Keratinocyte (primary cell): Measurements from ENCODE around the gene SOS1. TPM values are rescaled to one million over a fixed set of nuclear protein-coding genes. Genes with fewer than 3 reads are reported as not detected.

ENCODE experiments used
- DNase-seq: peaks from one replicate; pipeline ENCODE4 v3.0.0-alpha.2; 2011; ENCODE audit warnings: low read depth, missing footprints, low spot score
- FAIRE-seq: peaks from 2 replicates; lab custom pipeline; 2011; peaks lifted over from hg19 to GRCh38; lab: Jason Lieb, UNC
- H2AFZ ChIP-seq: 2 replicates; pipeline ENCODE4 v1.6.0; 2012; ENCODE audit warnings: low read length, control low read depth, inconsistent platforms; ENCODE audit not compliant: control insufficient read depth
- H3K27ac ChIP-seq: 2 replicates; pipeline ENCODE4 v1.5.1; 2011; ENCODE audit warnings: low read length; ENCODE audit not compliant: control insufficient read depth, insufficient read depth
- H3K27me3 ChIP-seq: 3 replicates; pipeline ENCODE4 v1.6.0; 2011; ENCODE audit warnings: low read length; ENCODE audit not compliant: control insufficient read depth, insufficient read depth; ENCODE audit errors: extremely low read depth
- H3K36me3 ChIP-seq, 2 experiments: 2 replicates in 1 of 2; 3 replicates in 1 of 2; pipeline ENCODE4 v1.5.1; 2011; ENCODE audit warnings: low read length in 2 of 2, mild to moderate bottlenecking in 1 of 2; ENCODE audit not compliant: control insufficient read depth in 2 of 2, insufficient read depth in 2 of 2; ENCODE audit errors: extremely low read depth in 1 of 2
- H3K4me1 ChIP-seq: 3 replicates; pipeline ENCODE4 v1.5.1; 2011; ENCODE audit warnings: low read length; ENCODE audit not compliant: control insufficient read depth, insufficient read depth; ENCODE audit errors: extremely low read depth
- H3K4me2 ChIP-seq: 3 replicates; pipeline ENCODE4 v1.6.0; 2011; ENCODE audit warnings: low read depth, low read length; ENCODE audit not compliant: control insufficient read depth, insufficient read depth; ENCODE audit errors: extremely low read depth
- H3K4me3 ChIP-seq, 3 experiments: fragments of 200-600 bp in 1 of 3; sonication (generic) in 1 of 3; 2 replicates in 2 of 3; 3 replicates in 1 of 3; pipeline ENCODE4 v1.5.1; 2011 to 2016; ENCODE audit warnings: low read length in 3 of 3, mild to moderate bottlenecking in 3 of 3, control low read depth in 2 of 3, inconsistent platforms in 1 of 3, low read depth in 1 of 3, mixed read lengths in 1 of 3, mixed run types in 1 of 3, moderate library complexity in 1 of 3; ENCODE audit not compliant: control insufficient read depth in 2 of 3, insufficient read depth in 2 of 3; ENCODE audit errors: extremely low read depth in 1 of 3
- H3K79me2 ChIP-seq: 2 replicates; pipeline ENCODE4 v1.6.0; 2012; ENCODE audit warnings: low read length; ENCODE audit not compliant: control insufficient read depth, insufficient read depth
- H3K9ac ChIP-seq: 3 replicates; pipeline ENCODE4 v1.6.0; 2011; ENCODE audit warnings: low read length; ENCODE audit not compliant: control insufficient read depth, insufficient read depth; ENCODE audit errors: extremely low read depth
- H3K9me1 ChIP-seq: 3 replicates; pipeline ENCODE4 v1.6.0; 2011; ENCODE audit warnings: low read length; ENCODE audit not compliant: control insufficient read depth, insufficient read depth; ENCODE audit errors: extremely low read depth
- H3K9me3 ChIP-seq: 2 replicates; pipeline ENCODE4 v1.5.1; 2012; ENCODE audit warnings: low read depth, low read length; ENCODE audit not compliant: control insufficient read depth
- H4K20me1 ChIP-seq: 3 replicates; pipeline ENCODE4 v1.6.0; 2011; ENCODE audit warnings: low read length; ENCODE audit not compliant: control insufficient read depth, insufficient read depth; ENCODE audit errors: extremely low read depth
- EZH2 ChIP-seq: IDR thresholded peaks from one replicate; pipeline ENCODE4 v1.6.1; 2012; ENCODE audit warnings: inconsistent platforms, mild to moderate bottlenecking, low read length, moderate library complexity
- dilution Hi-C: fragments of 300-500 bp; cut with MboI; formaldehyde crosslinking; loops from one replicate; pipeline ENCODE4 v1.7.0; 2020; ENCODE audit warnings: low sequenced_read_pairs; ENCODE audit not compliant: extremely low pct_ligation_motif_present
- polyA plus RNA-seq, 5 experiments: library from polyadenylated mRNA; depleted of rRNA in 3 of 5; stranded (reverse) in 3 of 5; stranded (forward) in 1 of 5; unstranded in 1 of 5; fragments of >200 nt; gene quantifications; 1 replicate in 1 of 5; 2 replicates in 3 of 5; 3 replicates in 1 of 5; pipeline versions ENCODE4 v1.2.1 to v1.2.3, GENCODE V29; 2011 to 2012; ENCODE audit warnings: missing spikeins in 2 of 5, low read depth in 1 of 5, low replicate concordance in 1 of 5
- TF ChIP-seq, protein P1 (sequence below), 3 experiments: IDR thresholded peaks in 1 of 3; conservative IDR thresholded peaks in 1 of 3; optimal IDR thresholded peaks in 1 of 3; 2 replicates in 2 of 3; 3 replicates in 1 of 3; pipeline versions ENCODE3 to v1.5.1; 2011; ENCODE audit warnings: low read length in 3 of 3, mild to moderate bottlenecking in 3 of 3, moderate library complexity in 2 of 3, control low read depth in 1 of 3, inconsistent platforms in 1 of 3; ENCODE audit not compliant: insufficient read depth in 2 of 3; ENCODE audit errors: extremely low read depth in 1 of 3

SOS1 gene
- polyA plus RNA-seq, 1 donor (not counting 4 experiments of a cell fraction or from before 2014, with no cell fraction given): 21.5 TPM

DNA sequence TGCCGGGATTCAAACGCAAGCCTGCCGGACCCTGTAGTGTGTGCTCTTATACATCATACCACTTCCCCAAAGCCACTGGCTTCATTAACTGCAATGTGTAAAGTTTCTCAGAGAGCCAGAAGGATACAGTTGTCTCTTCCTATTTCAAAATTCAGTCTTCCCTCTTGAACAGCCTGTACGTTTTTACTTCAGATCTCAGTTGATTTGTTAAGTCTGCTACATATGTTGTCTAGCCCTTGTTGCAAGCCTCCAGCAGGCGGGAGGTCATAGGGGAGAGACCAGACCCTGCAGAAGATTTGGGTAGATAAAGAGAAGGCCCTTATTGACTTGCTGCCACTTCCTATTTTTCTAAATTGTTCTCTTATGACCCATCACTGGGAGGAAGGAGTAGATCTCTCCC lies 174.9 kb downstream of the SOS1 start:
- no peak for TF ChIP-seq EZH2
- TF ChIP-seq, protein P1, sequence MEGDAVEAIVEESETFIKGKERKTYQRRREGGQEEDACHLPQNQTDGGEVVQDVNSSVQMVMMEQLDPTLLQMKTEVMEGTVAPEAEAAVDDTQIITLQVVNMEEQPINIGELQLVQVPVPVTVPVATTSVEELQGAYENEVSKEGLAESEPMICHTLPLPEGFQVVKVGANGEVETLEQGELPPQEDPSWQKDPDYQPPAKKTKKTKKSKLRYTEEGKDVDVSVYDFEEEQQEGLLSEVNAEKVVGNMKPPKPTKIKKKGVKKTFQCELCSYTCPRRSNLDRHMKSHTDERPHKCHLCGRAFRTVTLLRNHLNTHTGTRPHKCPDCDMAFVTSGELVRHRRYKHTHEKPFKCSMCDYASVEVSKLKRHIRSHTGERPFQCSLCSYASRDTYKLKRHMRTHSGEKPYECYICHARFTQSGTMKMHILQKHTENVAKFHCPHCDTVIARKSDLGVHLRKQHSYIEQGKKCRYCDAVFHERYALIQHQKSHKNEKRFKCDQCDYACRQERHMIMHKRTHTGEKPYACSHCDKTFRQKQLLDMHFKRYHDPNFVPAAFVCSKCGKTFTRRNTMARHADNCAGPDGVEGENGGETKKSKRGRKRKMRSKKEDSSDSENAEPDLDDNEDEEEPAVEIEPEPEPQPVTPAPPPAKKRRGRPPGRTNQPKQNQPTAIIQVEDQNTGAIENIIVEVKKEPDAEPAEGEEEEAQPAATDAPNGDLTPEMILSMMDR (optimal IDR thresholded peaks at IDR 0.05 in 1 of 3, IDR thresholded peaks at IDR 0.05 in 1 of 3, conservative IDR thresholded peaks at IDR 0.05 in 1 of 3; ENCODE audit: extremely low read depth in 1 of 3, insufficient read depth in 2 of 3, low read length in 3 of 3): no peak
- Histone ChIP-seq H3K27ac (no peak overlapping the region), H3K4me1 (peaks cover 5% of the 10 kb centered on the region), H3K4me2 (no peak overlapping the region), H3K4me3 (no peak overlapping the region), H3K27me3 (peaks cover 2% of the 10 kb centered on the region), H3K9me3 (no peaks in the 10 kb centered on the region), H4K20me1 (no peaks in the 10 kb centered on the region), H3K9ac (no peak overlapping the region), H3K36me3 (no peaks in the 10 kb centered on the region), H3K9me1 (peaks cover 2% of the 10 kb centered on the region), H2AFZ (no peak overlapping the region), H3K79me2 (no peaks in the 10 kb centered on the region)
- no peak for DNase-seq
- dilution Hi-C loops: no loop called here
- FAIRE-seq: no peak

DNA sequence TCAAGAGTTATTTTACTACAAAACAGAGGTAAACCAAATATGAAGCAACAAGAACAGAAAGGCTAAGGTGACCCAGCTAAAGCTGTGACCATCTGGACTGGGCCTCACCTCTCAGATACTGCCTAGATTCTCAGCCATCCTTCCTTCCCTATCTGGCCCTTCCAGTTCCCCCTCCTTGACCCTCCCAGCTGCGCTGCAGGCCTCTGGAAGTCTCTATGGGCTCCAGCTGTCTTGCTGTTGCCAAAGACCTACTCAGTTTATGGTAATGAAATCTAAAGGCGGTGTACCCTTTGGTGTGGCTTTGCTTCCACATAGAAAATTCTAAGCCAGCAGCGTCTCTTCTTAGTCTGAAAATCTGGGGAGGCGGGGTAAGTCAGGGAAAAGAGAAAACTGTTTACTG lies 175.5 kb downstream of the SOS1 start:
- Histone ChIP-seq H2AFZ (no peak overlapping the region), H3K9me3 (no peaks in the 10 kb centered on the region), H3K4me2 (no peak overlapping the region), H3K79me2 (no peaks in the 10 kb centered on the region), H3K9me1 (peaks cover 2% of the 10 kb centered on the region), H3K4me3 (no peak overlapping the region), H3K27me3 (no peaks in the 10 kb centered on the region), H3K9ac (no peak overlapping the region), H3K36me3 (no peaks in the 10 kb centered on the region), H3K4me1 (peaks cover 5% of the 10 kb centered on the region), H4K20me1 (no peaks in the 10 kb centered on the region), H3K27ac (no peak overlapping the region)
- no peak for DNase-seq
- dilution Hi-C loops: no loop called here
- no peak for FAIRE-seq
- TF ChIP-seq, protein P1 (optimal IDR thresholded peaks at IDR 0.05 in 1 of 3, IDR thresholded peaks at IDR 0.05 in 1 of 3, conservative IDR thresholded peaks at IDR 0.05 in 1 of 3; ENCODE audit: extremely low read depth in 1 of 3, insufficient read depth in 2 of 3, low read length in 3 of 3): no peak
- TF ChIP-seq EZH2: no peak
